WTC11 (cell line): Measurements from ENCODE around the gene AKAP3.

ENCODE experiments used
- JUN ChIP-seq: sonication (generic); formaldehyde crosslinking; IDR thresholded peaks from 2 replicates; pipeline ENCODE4 v1.8.0; 2023; ENCODE audit warnings: mild to moderate bottlenecking, missing genetic modification reagents
- NFYB ChIP-seq: sonication (generic); formaldehyde crosslinking; conservative IDR thresholded peaks from 2 replicates; pipeline ENCODE4 v1.8.0; 2022; ENCODE audit warnings: low read depth, missing genetic modification reagents
- ZNF138 ChIP-seq: sonication (generic); formaldehyde crosslinking; conservative IDR thresholded peaks from 2 replicates; pipeline ENCODE4 v1.8.1; 2022; ENCODE audit warnings: mild to moderate bottlenecking, moderate library complexity, missing genetic modification reagents
- TF ChIP-seq, protein P1 (sequence below): fragments of 200-600 bp; IDR thresholded peaks from 2 replicates; pipeline ENCODE4 v1.8.0; 2022; ENCODE audit warnings: antibody characterized with exemption
- TF ChIP-seq, protein P2 (sequence below): sonication (generic); formaldehyde crosslinking; IDR thresholded peaks from 2 replicates; pipeline ENCODE4 v1.8.1; 2023; ENCODE audit warnings: mild to moderate bottlenecking, missing genetic modification reagents
- TF ChIP-seq, protein P3 (sequence below): sonication (generic); formaldehyde crosslinking; IDR thresholded peaks from 2 replicates; pipeline ENCODE4 v1.8.0; 2022; ENCODE audit warnings: mild to moderate bottlenecking, missing genetic modification reagents

DNA sequence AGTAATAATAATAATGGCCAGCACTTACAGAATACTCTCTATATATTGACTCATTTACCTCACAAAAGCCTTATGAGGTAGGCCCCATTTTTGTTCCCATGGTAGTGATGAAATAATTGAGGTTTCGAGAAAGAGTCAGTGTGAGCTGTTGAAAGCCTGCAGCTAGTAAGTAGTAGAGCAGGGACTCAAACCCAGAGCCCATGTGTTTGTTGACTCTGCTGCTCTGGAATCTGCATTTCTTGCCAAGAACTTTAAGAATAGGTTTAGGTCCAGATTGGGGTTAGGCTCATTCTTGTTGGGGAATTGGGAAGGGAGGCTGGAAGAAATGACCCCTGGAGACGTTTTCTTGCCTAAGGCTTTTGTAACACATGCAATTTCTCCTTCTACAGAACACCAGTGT, 58.9 kb downstream of the AKAP3 start:
- TF ChIP-seq ZNF138 (CRISPR knock-in tag) (no peak), NFYB (no peak), JUN (CRISPR knock-in tag) (no peak)
- TF ChIP-seq, protein P1, sequence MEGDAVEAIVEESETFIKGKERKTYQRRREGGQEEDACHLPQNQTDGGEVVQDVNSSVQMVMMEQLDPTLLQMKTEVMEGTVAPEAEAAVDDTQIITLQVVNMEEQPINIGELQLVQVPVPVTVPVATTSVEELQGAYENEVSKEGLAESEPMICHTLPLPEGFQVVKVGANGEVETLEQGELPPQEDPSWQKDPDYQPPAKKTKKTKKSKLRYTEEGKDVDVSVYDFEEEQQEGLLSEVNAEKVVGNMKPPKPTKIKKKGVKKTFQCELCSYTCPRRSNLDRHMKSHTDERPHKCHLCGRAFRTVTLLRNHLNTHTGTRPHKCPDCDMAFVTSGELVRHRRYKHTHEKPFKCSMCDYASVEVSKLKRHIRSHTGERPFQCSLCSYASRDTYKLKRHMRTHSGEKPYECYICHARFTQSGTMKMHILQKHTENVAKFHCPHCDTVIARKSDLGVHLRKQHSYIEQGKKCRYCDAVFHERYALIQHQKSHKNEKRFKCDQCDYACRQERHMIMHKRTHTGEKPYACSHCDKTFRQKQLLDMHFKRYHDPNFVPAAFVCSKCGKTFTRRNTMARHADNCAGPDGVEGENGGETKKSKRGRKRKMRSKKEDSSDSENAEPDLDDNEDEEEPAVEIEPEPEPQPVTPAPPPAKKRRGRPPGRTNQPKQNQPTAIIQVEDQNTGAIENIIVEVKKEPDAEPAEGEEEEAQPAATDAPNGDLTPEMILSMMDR, result no peak
- TF ChIP-seq, protein P2, sequence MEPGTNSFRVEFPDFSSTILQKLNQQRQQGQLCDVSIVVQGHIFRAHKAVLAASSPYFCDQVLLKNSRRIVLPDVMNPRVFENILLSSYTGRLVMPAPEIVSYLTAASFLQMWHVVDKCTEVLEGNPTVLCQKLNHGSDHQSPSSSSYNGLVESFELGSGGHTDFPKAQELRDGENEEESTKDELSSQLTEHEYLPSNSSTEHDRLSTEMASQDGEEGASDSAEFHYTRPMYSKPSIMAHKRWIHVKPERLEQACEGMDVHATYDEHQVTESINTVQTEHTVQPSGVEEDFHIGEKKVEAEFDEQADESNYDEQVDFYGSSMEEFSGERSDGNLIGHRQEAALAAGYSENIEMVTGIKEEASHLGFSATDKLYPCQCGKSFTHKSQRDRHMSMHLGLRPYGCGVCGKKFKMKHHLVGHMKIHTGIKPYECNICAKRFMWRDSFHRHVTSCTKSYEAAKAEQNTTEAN (CRISPR knock-in tag), result no peak
- TF ChIP-seq, protein P3, sequence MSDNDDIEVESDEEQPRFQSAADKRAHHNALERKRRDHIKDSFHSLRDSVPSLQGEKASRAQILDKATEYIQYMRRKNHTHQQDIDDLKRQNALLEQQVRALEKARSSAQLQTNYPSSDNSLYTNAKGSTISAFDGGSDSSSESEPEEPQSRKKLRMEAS (CRISPR knock-in tag), result no peak
